ENCODE data around the gene CYS1.
A peak's percentile ranks its signal among the peaks of the same experiment; 100 is the strongest.

CYS1 gene

GRCh38 chr2:10079266-10079869, 843 bp downstream of the CYS1 start:
- H3K4me3 ChIP-seq, result peak overlapping the region; percentile 71 to 84
- TF ChIP-seq CTCF (IDR thresholded peaks at IDR 0.05), result no peak
- H3K36me3 ChIP-seq, result no peaks in the 10 kb centered on the region
- peaks cover 0 to 35% (median 28%) of the 10 kb centered on the region in 4 donors for H3K4me1 ChIP-seq
- no peaks in the 10 kb centered on the region for H3K27me3 ChIP-seq
- peak overlapping the region; percentile 91 to 94 for H3K27ac ChIP-seq
- DNase-seq, result peak; percentile 39 to 75
- intact Hi-C loops (cut with DNase I; ENCODE audit: low total_unique reads), result no loop called here
- H3K9me3 ChIP-seq, result no peaks in the 10 kb centered on the region

GRCh38 chr2:10078704-10079265, 1.4 kb downstream of the CYS1 start:
- H3K4me1 ChIP-seq, result peaks cover 0 to 34% (median 28%) of the 10 kb centered on the region in 4 donors
- peak overlapping the region; percentile 91 to 94 for H3K27ac ChIP-seq
- DNase-seq, result no peak
- no peak for TF ChIP-seq CTCF (IDR thresholded peaks at IDR 0.05)
- H3K27me3 ChIP-seq, result no peaks in the 10 kb centered on the region
- H3K4me3 ChIP-seq, result peak overlapping the region; percentile 71 to 84
- intact Hi-C loops (cut with DNase I; ENCODE audit: low total_unique reads), result no loop called here
- H3K36me3 ChIP-seq, result no peaks in the 10 kb centered on the region
- H3K9me3 ChIP-seq, result no peaks in the 10 kb centered on the region

GRCh38 chr2:10078001-10078400, 2.2 kb downstream of the CYS1 start:
- H3K27me3 ChIP-seq, result no peaks in the 10 kb centered on the region
- no peaks in the 10 kb centered on the region for H3K9me3 ChIP-seq
- no peak for TF ChIP-seq CTCF (IDR thresholded peaks at IDR 0.05)
- peak overlapping the region; percentile 91 to 94 for H3K27ac ChIP-seq
- no peak for DNase-seq
- intact Hi-C loops (cut with DNase I; ENCODE audit: low total_unique reads), result no loop called here
- H3K4me3 ChIP-seq, result no peak overlapping the region
- peaks cover 0 to 26% (median 21%) of the 10 kb centered on the region in 4 donors for H3K4me1 ChIP-seq
- H3K36me3 ChIP-seq, result no peaks in the 10 kb centered on the region

- intact Hi-C loops (cut with DNase I; ENCODE audit: low total_unique reads), result no loop called here
- Histone ChIP-seq H3K4me1 (peaks cover 0 to 25% (median 21%) of the 10 kb centered on the region in 4 donors), H3K27ac (no peak overlapping the region), H3K36me3 (no peaks in the 10 kb centered on the region), H3K9me3 (no peaks in the 10 kb centered on the region), H3K27me3 (no peaks in the 10 kb centered on the region), H3K4me3 (no peak overlapping the region)
- TF ChIP-seq CTCF (IDR thresholded peaks at IDR 0.05), result no peak
- DNase-seq, result no peak
Measured at GRCh38 chr2:10076988-10077527, 3.2 kb downstream of the CYS1 start.

- H3K27ac ChIP-seq, result no peak overlapping the region
- H3K4me1 ChIP-seq, result peaks cover 0 to 25% (median 21%) of the 10 kb centered on the region in 4 donors
- H3K36me3 ChIP-seq, result no peaks in the 10 kb centered on the region
- H3K27me3 ChIP-seq, result no peaks in the 10 kb centered on the region
- no peak for TF ChIP-seq CTCF (IDR thresholded peaks at IDR 0.05)
- intact Hi-C loops (cut with DNase I; ENCODE audit: low total_unique reads), result no loop called here
- H3K4me3 ChIP-seq, result no peak overlapping the region
- H3K9me3 ChIP-seq, result no peaks in the 10 kb centered on the region
- DNase-seq, result no peak
Measured at GRCh38 chr2:10076511-10076910, 3.7 kb downstream of the CYS1 start.

Data from tibial artery (tissue), 4 donors.